Mesenchymal stem cell (in vitro differentiated cells and primary cell): ENCODE data around the gene XRN2. TPM values are rescaled to one million over a fixed set of nuclear protein-coding genes. Genes with fewer than 3 reads are reported as not detected.

Source experiments
- DNase-seq: peaks from one replicate; pipeline ENCODE4 v3.0.0-alpha.2; 2013
- H2AFZ ChIP-seq: one replicate; pipeline ENCODE4 v1.6.1; 2013; ENCODE audit warnings: low read depth, mild to moderate bottlenecking, control low read depth, inconsistent platforms, low read length, moderate library complexity
- H2AK5ac ChIP-seq: 2 replicates; pipeline ENCODE4 v1.6.1; 2013; ENCODE audit warnings: low read length, moderate library complexity, mild to moderate bottlenecking, inconsistent platforms; ENCODE audit not compliant: severe bottlenecking
- H2BK120ac ChIP-seq: one replicate; pipeline ENCODE4 v1.6.1; 2013; ENCODE audit warnings: low read depth, mild to moderate bottlenecking, inconsistent platforms, low read length, moderate library complexity
- H2BK12ac ChIP-seq, 2 experiments: one replicate each; pipeline ENCODE4 v1.6.1; 2013; ENCODE audit warnings: inconsistent platforms in 2 of 2, low read length in 2 of 2, mild to moderate bottlenecking in 2 of 2, moderate library complexity in 2 of 2, control low read depth in 1 of 2
- H2BK15ac ChIP-seq: one replicate; pipeline ENCODE4 v1.6.1; 2013; ENCODE audit warnings: mild to moderate bottlenecking, low read depth, inconsistent platforms; ENCODE audit not compliant: poor library complexity, severe bottlenecking
- H2BK5ac ChIP-seq: 2 replicates; pipeline ENCODE4 v1.6.1; 2013; ENCODE audit warnings: low read depth, mild to moderate bottlenecking, low read length, control low read depth, inconsistent platforms; ENCODE audit not compliant: poor library complexity, severe bottlenecking
- H3K14ac ChIP-seq, 2 experiments: one replicate each; pipeline ENCODE4 v1.6.1; 2013; ENCODE audit warnings: inconsistent platforms in 2 of 2, low read length in 2 of 2, control low read depth in 1 of 2, mild to moderate bottlenecking in 1 of 2, moderate library complexity in 1 of 2
- H3K18ac ChIP-seq, 2 experiments: one replicate each; pipeline ENCODE4 v1.6.1; 2013; ENCODE audit warnings: inconsistent platforms in 2 of 2, low read length in 2 of 2, control low read depth in 1 of 2, low read depth in 1 of 2, mild to moderate bottlenecking in 1 of 2
- H3K23ac ChIP-seq, 2 experiments: one replicate each; pipeline ENCODE4 v1.6.1; 2013; ENCODE audit warnings: inconsistent platforms in 2 of 2, low read length in 2 of 2, mild to moderate bottlenecking in 2 of 2, moderate library complexity in 2 of 2, control low read depth in 1 of 2
- H3K27ac ChIP-seq: 2 replicates; pipeline ENCODE4 v1.5.1; 2013; ENCODE audit warnings: mild to moderate bottlenecking, moderate library complexity, low read length, control low read depth, inconsistent platforms; ENCODE audit not compliant: poor library complexity, severe bottlenecking
- H3K27me3 ChIP-seq, 2 experiments: 2 replicates each; pipeline versions ENCODE4 v1.6.1 to v1.7.0; 2013; ENCODE audit warnings: low read length in 2 of 2, mild to moderate bottlenecking in 2 of 2, moderate library complexity in 2 of 2, control low read depth in 1 of 2, inconsistent platforms in 1 of 2; ENCODE audit not compliant: control insufficient read depth in 1 of 2, insufficient read depth in 1 of 2
- H3K36me3 ChIP-seq, 2 experiments: 2 replicates each; pipeline versions ENCODE4 v1.6.1 to v1.7.0; 2013; ENCODE audit warnings: low read length in 2 of 2, control low read depth in 1 of 2, inconsistent platforms in 1 of 2, low read depth in 1 of 2, mild to moderate bottlenecking in 1 of 2; ENCODE audit not compliant: insufficient read depth in 2 of 2, control insufficient read depth in 1 of 2
- H3K4ac ChIP-seq, 2 experiments: one replicate each; pipeline ENCODE4 v1.6.1; 2013; ENCODE audit warnings: inconsistent platforms in 2 of 2, low read length in 2 of 2, mild to moderate bottlenecking in 2 of 2, moderate library complexity in 2 of 2, control low read depth in 1 of 2, low read depth in 1 of 2
- H3K4me1 ChIP-seq: 2 replicates; pipeline ENCODE4 v1.6.1; 2013; ENCODE audit warnings: low read depth, low read length, control low read depth; ENCODE audit not compliant: control insufficient read depth, insufficient read depth
- H3K4me2 ChIP-seq: 2 replicates; pipeline ENCODE4 v1.6.1; 2013; ENCODE audit warnings: low read length, mild to moderate bottlenecking, inconsistent platforms; ENCODE audit not compliant: poor library complexity, severe bottlenecking
- H3K4me3 ChIP-seq, 2 experiments: 2 replicates each; pipeline versions ENCODE4 v1.5.1 to v1.7.0; 2013; ENCODE audit warnings: low read length in 2 of 2, mild to moderate bottlenecking in 2 of 2, control low read depth in 1 of 2, low read depth in 1 of 2; ENCODE audit not compliant: insufficient read depth in 1 of 2
- H3K79me1 ChIP-seq: replicated peaks from 2 replicates; pipeline ENCODE4 v1.6.1; 2013; ENCODE audit warnings: mild to moderate bottlenecking, control low read depth, low read length, inconsistent platforms; ENCODE audit not compliant: poor library complexity, severe bottlenecking
- H3K9ac ChIP-seq: 2 replicates; pipeline ENCODE4 v1.7.0; 2013; ENCODE audit warnings: mild to moderate bottlenecking, low read length, moderate library complexity
- H3K9me3 ChIP-seq: 2 replicates; pipeline ENCODE4 v1.7.0; 2013; ENCODE audit warnings: mild to moderate bottlenecking, low read length; ENCODE audit not compliant: control insufficient read depth
- H4K8ac ChIP-seq: one replicate; pipeline ENCODE4 v1.6.1; 2013; ENCODE audit warnings: inconsistent platforms, mild to moderate bottlenecking, low read length, moderate library complexity
- H4K91ac ChIP-seq: one replicate; pipeline ENCODE4 v1.6.1; 2013; ENCODE audit warnings: mild to moderate bottlenecking, low read length, inconsistent platforms
- WGBS: methylation state at CpG from one replicate; pipeline ENCODE4 v1.1.7; 2013; ENCODE audit warnings: mixed read lengths; 5-methylcytosine and 5-hydroxymethylcytosine counted together
- polyA plus RNA-seq, 2 experiments: library from polyadenylated mRNA; stranded (reverse); fragments of 200-250 nt; gene quantifications; one replicate each; pipeline ENCODE4 v1.2.3, GENCODE V29; 2013

Gene XRN2, protein sequence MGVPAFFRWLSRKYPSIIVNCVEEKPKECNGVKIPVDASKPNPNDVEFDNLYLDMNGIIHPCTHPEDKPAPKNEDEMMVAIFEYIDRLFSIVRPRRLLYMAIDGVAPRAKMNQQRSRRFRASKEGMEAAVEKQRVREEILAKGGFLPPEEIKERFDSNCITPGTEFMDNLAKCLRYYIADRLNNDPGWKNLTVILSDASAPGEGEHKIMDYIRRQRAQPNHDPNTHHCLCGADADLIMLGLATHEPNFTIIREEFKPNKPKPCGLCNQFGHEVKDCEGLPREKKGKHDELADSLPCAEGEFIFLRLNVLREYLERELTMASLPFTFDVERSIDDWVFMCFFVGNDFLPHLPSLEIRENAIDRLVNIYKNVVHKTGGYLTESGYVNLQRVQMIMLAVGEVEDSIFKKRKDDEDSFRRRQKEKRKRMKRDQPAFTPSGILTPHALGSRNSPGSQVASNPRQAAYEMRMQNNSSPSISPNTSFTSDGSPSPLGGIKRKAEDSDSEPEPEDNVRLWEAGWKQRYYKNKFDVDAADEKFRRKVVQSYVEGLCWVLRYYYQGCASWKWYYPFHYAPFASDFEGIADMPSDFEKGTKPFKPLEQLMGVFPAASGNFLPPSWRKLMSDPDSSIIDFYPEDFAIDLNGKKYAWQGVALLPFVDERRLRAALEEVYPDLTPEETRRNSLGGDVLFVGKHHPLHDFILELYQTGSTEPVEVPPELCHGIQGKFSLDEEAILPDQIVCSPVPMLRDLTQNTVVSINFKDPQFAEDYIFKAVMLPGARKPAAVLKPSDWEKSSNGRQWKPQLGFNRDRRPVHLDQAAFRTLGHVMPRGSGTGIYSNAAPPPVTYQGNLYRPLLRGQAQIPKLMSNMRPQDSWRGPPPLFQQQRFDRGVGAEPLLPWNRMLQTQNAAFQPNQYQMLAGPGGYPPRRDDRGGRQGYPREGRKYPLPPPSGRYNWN
- polyA plus RNA-seq (2013, experiment 1 of 2) = 61.9 TPM
- polyA plus RNA-seq (2013, experiment 2 of 2) = 61.2 TPM

DNA sequence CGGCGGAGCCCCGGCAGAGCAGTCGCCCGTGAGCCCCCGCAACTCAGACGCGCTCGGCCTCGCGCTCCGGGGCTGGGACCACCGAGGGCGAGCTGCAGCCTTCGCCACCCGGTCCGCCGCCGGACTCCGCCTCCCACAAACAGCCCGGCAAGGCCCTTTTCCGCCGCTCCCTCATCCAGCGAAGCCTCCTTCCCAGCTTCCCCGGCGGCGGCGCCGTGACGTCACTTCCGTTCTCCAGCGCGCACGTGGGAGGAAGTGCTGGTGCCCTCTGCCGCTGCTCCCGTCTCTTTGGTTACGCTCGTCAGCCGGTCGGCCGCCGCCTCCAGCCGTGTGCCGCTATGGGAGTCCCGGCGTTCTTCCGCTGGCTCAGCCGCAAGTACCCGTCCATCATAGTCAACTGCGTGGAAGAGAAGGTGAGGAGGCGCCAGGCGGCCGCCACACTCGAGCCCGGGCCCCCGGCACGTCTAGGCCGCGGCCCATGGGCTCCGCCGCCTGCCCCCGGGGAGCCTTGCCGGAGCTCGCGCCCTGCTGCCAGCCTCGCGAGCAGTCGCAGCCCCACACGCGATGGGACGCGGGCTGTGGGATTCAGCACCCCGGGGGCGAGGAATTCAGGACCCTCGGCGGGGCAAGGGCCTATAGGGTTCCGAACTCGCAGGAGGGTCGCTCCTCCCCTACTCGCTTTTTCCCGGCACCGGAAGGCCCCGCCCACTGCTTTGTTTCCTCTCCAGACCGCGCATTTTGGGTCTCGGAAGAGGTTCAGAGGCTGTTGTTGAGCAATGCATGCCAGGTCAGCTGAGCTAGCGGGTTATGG, at the start of gene XRN2:
Gene XRN2, plus strand, starts transcription at position 271 of the 811 bp plus-strand sequence. Its CDS starts 68 bp downstream, at position 339.
- Histone ChIP-seq H3K18ac (peak within 1 kb of the TSS; percentile 97 to 98), H3K4me1 (peaks cover 2% of the 10 kb centered on the region), H2BK15ac (peak within 1 kb of the TSS; percentile 99), H2BK120ac (peak within 1 kb of the TSS; percentile 89), H3K9ac (peak within 1 kb of the TSS; percentile 99), H3K4me2 (peak within 1 kb of the TSS; percentile 48), H3K4me3 (peak within 1 kb of the TSS; percentile 96 to 100), H4K8ac (peak within 1 kb of the TSS; percentile 100), H2AK5ac (no peak within 1 kb of the TSS), H3K27ac (peak within 1 kb of the TSS; percentile 86), H3K14ac (peak within 1 kb of the TSS in 1 of 2 experiments; percentile 95), H4K91ac (peak within 1 kb of the TSS; percentile 93), H3K4ac (peak within 1 kb of the TSS; percentile 93), H3K27me3 (peaks cover 0 to 9% of the 10 kb centered on the region in 2 experiments), H3K9me3 (no peaks in the 10 kb centered on the region), H3K23ac (peak within 1 kb of the TSS; percentile 60 to 70), H2BK5ac (peak within 1 kb of the TSS; percentile 86), H3K36me3 (peaks cover 0 to 3% of the 10 kb centered on the region in 2 experiments), H2BK12ac (peak within 1 kb of the TSS in 1 of 2 experiments; percentile 34), H2AFZ (peak within 1 kb of the TSS; percentile 93), H3K79me1 (no peaks in the 10 kb centered on the region)
- DNase-seq = peak; percentile 96
- WGBS = under 1% methylated on average over 79 of the region's 87 CpGs

DNA sequence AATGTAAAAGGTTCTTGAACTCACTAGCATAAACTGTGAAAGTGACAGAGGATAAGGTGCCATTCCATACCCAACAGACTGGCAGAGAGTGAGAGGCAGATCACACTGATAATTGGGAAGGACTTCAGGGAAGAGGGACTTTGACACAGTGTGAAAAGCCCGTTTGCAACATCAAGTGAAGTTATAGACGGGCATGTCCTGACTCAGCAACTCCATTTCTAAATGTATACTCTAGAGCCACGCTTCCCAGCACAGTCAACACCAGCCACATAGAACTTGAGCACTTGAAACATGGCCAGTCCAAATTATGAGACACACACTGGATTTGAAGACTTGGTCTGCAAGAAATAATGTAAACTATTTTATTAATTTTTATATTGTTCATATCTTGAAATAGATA, 45.9 kb upstream of the XRN2 start:
- no peak overlapping the region for H3K27ac ChIP-seq
- no peaks in the 10 kb centered on the region for H3K36me3 ChIP-seq
- H3K79me1 ChIP-seq = no peaks in the 10 kb centered on the region
- H3K4ac ChIP-seq = no peak overlapping the region
- H3K4me1 ChIP-seq = no peaks in the 10 kb centered on the region
- 87% methylated on average over 3 of the region's 3 CpGs for WGBS
- no peak overlapping the region for H3K14ac ChIP-seq
- no peak overlapping the region for H3K18ac ChIP-seq
- no peak overlapping the region for H2BK5ac ChIP-seq
- H4K91ac ChIP-seq = no peak overlapping the region
- no peak overlapping the region for H2BK12ac ChIP-seq
- H3K4me2 ChIP-seq = no peak overlapping the region
- no peak overlapping the region for H3K23ac ChIP-seq
- H2AK5ac ChIP-seq = no peak overlapping the region
- H2BK15ac ChIP-seq = no peak overlapping the region
- no peak overlapping the region for H2BK120ac ChIP-seq
- H2AFZ ChIP-seq = no peak overlapping the region
- no peaks in the 10 kb centered on the region for H3K9me3 ChIP-seq
- no peak overlapping the region for H3K4me3 ChIP-seq
- H3K9ac ChIP-seq = no peak overlapping the region
- DNase-seq = no peak
- H3K27me3 ChIP-seq = no peaks in the 10 kb centered on the region
- no peak overlapping the region for H4K8ac ChIP-seq

DNA sequence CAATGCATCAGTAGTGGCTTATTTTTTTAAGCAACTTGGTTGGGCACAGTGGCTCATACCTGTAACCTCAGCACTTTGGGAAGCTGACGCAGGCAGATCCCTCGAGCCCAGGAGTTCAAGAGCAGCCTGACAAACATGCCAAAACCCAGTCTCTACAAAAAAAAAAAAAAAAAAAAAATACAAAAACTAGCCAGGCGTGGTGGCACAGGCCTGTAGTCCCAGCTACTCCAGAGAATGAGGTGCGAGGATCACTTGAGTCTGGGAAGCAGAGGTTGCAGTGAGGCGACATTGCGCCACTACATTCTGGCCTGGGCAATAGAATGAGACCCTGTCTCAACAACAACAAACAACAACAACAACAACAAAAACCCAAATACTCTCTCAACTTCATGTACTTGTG, 44.7 kb upstream of the XRN2 start:
- no peaks in the 10 kb centered on the region for H3K4me1 ChIP-seq
- no peak overlapping the region for H3K4me2 ChIP-seq
- DNase-seq = no peak
- H3K9ac ChIP-seq = no peak overlapping the region
- no peak overlapping the region for H4K91ac ChIP-seq
- H4K8ac ChIP-seq = no peak overlapping the region
- H2BK5ac ChIP-seq = no peak overlapping the region
- H3K23ac ChIP-seq = no peak overlapping the region
- no peak overlapping the region for H2AK5ac ChIP-seq
- H2BK120ac ChIP-seq = no peak overlapping the region
- H2BK15ac ChIP-seq = no peak overlapping the region
- no peaks in the 10 kb centered on the region for H3K9me3 ChIP-seq
- H3K27ac ChIP-seq = no peak overlapping the region
- H3K27me3 ChIP-seq = no peaks in the 10 kb centered on the region
- H2AFZ ChIP-seq = no peak overlapping the region
- no peaks in the 10 kb centered on the region for H3K79me1 ChIP-seq
- WGBS = 100% methylated on average over 3 of the region's 6 CpGs
- no peak overlapping the region for H3K4me3 ChIP-seq
- no peak overlapping the region for H3K4ac ChIP-seq
- H3K18ac ChIP-seq = no peak overlapping the region
- H3K14ac ChIP-seq = no peak overlapping the region
- H2BK12ac ChIP-seq = no peak overlapping the region
- no peaks in the 10 kb centered on the region for H3K36me3 ChIP-seq
